ENCODE data around the gene RAB11B.

DNA sequence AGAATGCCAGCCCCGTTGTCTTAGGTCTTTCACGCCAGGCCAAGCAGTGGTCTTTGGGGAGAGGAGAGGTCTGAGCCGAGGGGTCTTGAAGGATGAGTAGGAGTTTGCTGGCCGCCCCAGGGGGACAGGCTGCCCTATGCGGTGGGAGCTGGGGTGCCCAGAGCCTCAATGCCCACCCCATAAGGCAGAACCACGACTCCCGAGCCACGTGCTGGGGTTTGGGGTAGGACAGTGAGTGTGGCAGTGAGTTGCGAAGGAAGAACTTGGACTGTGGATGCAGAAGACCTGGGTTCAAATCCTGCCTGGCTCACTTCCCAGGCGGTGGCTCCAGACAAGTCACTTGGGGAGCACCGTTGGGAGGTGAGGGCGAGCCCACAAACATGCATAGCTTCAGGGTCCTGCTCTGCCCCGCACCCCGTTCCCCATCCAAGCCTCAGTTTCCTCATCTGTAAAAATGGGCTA lies 5.5 kb downstream of the RAB11B start:
- TF ChIP-seq, protein P1, sequence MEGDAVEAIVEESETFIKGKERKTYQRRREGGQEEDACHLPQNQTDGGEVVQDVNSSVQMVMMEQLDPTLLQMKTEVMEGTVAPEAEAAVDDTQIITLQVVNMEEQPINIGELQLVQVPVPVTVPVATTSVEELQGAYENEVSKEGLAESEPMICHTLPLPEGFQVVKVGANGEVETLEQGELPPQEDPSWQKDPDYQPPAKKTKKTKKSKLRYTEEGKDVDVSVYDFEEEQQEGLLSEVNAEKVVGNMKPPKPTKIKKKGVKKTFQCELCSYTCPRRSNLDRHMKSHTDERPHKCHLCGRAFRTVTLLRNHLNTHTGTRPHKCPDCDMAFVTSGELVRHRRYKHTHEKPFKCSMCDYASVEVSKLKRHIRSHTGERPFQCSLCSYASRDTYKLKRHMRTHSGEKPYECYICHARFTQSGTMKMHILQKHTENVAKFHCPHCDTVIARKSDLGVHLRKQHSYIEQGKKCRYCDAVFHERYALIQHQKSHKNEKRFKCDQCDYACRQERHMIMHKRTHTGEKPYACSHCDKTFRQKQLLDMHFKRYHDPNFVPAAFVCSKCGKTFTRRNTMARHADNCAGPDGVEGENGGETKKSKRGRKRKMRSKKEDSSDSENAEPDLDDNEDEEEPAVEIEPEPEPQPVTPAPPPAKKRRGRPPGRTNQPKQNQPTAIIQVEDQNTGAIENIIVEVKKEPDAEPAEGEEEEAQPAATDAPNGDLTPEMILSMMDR (conservative IDR thresholded peaks at IDR 0.05 in 1 of 2, IDR thresholded peaks at IDR 0.05 in 1 of 2; ENCODE audit: low read depth in 1 of 2, low read length in 2 of 2): no peak
- TF ChIP-seq EZH2 (IDR thresholded peaks at IDR 0.05; ENCODE audit: low read length, missing control alignments): no peak

All from fibroblast of lung (primary cell).